Stimulated activated CD4-positive, alpha-beta T cell treated with anti-CD3 and anti-CD28 coated beads, Interleukin-4, amount 100 ng/mL, for 4 hours (primary cell): ENCODE measurements around the gene ATP6V0B.

Experiments
- DNase-seq, 2 experiments: peaks; one replicate each; pipeline ENCODE4 v3.0.0-alpha.2; 2020

The ATP6V0B gene

GRCh38 chr1:43946236-43947060, 28.3 kb upstream of the ATP6V0B start, which contains the start of gene IPO13:
TSS of gene IPO13 (plus strand) at chr1:43946950. CDS start at chr1:43947601, 651 bp downstream.
- DNase-seq, result peak; percentile 94 to 95

GRCh38 chr1:43947061-43947873, 27.5 kb upstream of the ATP6V0B start:
- DNase-seq, result no peak

GRCh38 chr1:43947874-43948437, 26.8 kb upstream of the ATP6V0B start:
- no peak for DNase-seq

GRCh38 chr1:43949678-43950077, 25.1 kb upstream of the ATP6V0B start:
- no peak for DNase-seq

GRCh38 chr1:43951021-43951985, 23.5 kb upstream of the ATP6V0B start:
- DNase-seq, result no peak

GRCh38 chr1:43952731-43953346, 21.9 kb upstream of the ATP6V0B start:
- DNase-seq, result no peak

GRCh38 chr1:43953361-43953760, 21.4 kb upstream of the ATP6V0B start:
- no peak for DNase-seq

GRCh38 chr1:43954036-43954435, 20.7 kb upstream of the ATP6V0B start:
- no peak for DNase-seq

GRCh38 chr1:43956234-43956633, 18.5 kb upstream of the ATP6V0B start:
- no peak for DNase-seq

- DNase-seq, result no peak
Measured at GRCh38 chr1:43957407-43958040, 17.2 kb upstream of the ATP6V0B start.

- no peak for DNase-seq
Measured at GRCh38 chr1:43958351-43959255, 16.2 kb upstream of the ATP6V0B start.

GRCh38 chr1:43960798-43961197, 14.0 kb upstream of the ATP6V0B start:
- no peak for DNase-seq

GRCh38 chr1:43961692-43962091, 13.1 kb upstream of the ATP6V0B start:
- no peak for DNase-seq

GRCh38 chr1:43962324-43962723, 12.4 kb upstream of the ATP6V0B start:
- DNase-seq, result no peak

GRCh38 chr1:43963006-43963405, 11.8 kb upstream of the ATP6V0B start:
- DNase-seq, result no peak

GRCh38 chr1:43963890-43964289, 10.9 kb upstream of the ATP6V0B start:
- DNase-seq, result no peak

GRCh38 chr1:43965316-43965715, 9.4 kb upstream of the ATP6V0B start:
- no peak for DNase-seq

GRCh38 chr1:43968348-43968948, 6.3 kb upstream of the ATP6V0B start:
- no peak for DNase-seq

GRCh38 chr1:43969416-43969745, 5.4 kb upstream of the ATP6V0B start:
- DNase-seq, result no peak
